Ovary (tissue), 3 donors: Measurements from ENCODE around the gene SLC12A9.

Experiments used
- CTCF ChIP-seq, 3 donors: fragments of 450-650 bp in 2 of 3; fragments of 200-600 bp in 1 of 3; IDR thresholded peaks; one replicate each; pipeline versions ENCODE4 v1.5.1 to v1.8.0; 2016 to 2022; ENCODE audit warnings: antibody characterized with exemption in 3 of 3, mild to moderate bottlenecking in 1 of 3
- POLR2A ChIP-seq: fragments of 450-650 bp; IDR thresholded peaks from one replicate; pipeline ENCODE4 v1.6.1; 2017; ENCODE audit warnings: antibody characterized with exemption, mild to moderate bottlenecking, moderate library complexity
- donor health status: DM: no; HTN: no; CAD: no.

- TF ChIP-seq CTCF (IDR thresholded peaks at IDR 0.05) = no peak
- no peak for TF ChIP-seq POLR2A
Measured at GRCh38 chr7:100811480-100811879, 41.0 kb upstream of the SLC12A9 start.
